HPDE6-E6E7 (cell line): ENCODE data around the gene RNF4.
"Not testable (repeated sequence)": the region's sequence is repeated elsewhere in the genome, so short reads cannot be mapped to it uniquely, and the experiment has no call there.

ENCODE experiments used
- DNase-seq: peaks from one replicate; pipeline ENCODE4 v3.0.0; 2011; ENCODE audit warnings: missing footprints; ENCODE audit errors: extremely low spot score

Gene RNF4

DNA sequence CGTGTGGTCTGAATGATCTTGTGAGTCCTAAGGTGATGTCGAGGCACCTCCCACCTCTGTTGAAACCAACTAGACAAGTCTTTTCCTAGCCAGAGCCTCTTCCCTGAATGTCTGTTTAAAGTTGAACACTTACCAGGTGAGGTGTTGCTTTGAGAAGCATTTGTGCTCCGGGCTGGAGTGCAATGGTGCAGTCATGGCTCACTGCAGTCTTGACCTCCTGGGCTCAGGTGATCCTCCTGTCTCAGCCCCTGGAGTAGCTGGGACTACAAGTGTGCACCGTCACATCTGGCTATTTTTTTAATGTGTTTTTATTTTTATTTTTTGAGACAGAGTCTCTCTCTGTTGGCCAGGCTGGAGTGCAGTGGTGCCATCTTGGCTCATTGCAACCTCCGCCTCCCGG is 18.1 kb downstream of the RNF4 start:
- no peak for DNase-seq

DNA sequence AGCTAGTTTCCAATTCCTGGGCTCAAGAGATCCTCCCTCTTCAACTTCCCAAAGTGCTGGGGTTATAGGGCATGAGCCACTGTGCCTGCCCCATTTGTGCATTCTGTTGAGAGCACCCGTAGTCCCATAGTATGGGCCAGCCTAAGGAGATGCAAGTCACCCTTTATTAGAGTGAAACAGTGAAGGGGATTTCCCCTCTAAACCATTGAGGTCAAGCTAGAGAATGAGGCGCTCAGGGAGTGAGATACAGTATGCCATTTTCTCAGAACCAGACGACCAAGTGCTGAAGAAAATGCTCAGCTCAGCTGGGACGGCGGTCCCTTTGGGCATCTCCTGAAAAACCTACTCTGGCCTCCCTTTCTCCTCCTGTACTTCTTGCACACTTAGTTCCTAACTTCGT is 18.7 kb downstream of the RNF4 start:
- DNase-seq: no peak

GRCh38 chr4:2489081-2489805 is 20.3 kb downstream of the RNF4 start:
- no peak for DNase-seq

DNA sequence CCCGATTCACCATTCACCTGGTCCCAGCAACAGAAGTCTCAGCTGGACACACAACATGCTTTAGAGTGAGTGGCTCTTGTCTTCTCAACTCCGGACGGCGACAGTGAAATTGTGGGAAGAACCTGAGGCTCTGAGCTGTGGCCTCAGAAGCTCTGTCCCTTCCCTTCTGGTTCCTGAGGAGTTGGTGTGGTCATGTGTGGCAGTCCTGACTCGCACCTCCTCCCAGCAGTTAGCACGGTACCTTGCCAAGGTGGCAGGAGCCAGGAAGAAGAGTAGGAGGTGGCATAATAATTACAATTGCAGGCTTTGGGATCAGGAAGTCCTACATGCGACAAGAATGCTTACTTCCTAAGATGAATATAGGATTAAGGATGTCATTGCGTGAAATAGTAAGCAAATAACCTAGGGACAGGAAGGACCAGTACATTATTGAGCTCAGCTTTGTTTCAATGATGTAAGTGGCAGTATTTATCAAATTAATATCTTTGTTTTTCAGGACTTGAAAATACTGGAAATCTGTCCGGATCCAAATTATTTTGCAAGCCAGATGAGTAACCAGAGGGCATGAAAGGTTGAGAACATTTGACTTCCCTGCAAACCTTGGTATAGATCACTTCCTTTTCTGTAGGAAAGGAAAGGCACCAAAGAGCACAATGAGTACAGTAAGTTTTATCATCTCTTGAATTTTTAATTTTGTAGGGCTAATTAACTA is 21.1 kb downstream of the RNF4 start:
- no peak for DNase-seq

- no peak for DNase-seq
These were observed 24.1 kb downstream of the RNF4 start for GRCh38 chr4:2492970-2493369.

- no peak for DNase-seq
These were observed 26.1 kb downstream of the RNF4 start for GRCh38 chr4:2494992-2495391.

- DNase-seq: no peak
These were observed 28.4 kb downstream of the RNF4 start for GRCh38 chr4:2497324-2497723.

- DNase-seq: no peak
These were observed 29.0 kb downstream of the RNF4 start for GRCh38 chr4:2497931-2498330.

DNA sequence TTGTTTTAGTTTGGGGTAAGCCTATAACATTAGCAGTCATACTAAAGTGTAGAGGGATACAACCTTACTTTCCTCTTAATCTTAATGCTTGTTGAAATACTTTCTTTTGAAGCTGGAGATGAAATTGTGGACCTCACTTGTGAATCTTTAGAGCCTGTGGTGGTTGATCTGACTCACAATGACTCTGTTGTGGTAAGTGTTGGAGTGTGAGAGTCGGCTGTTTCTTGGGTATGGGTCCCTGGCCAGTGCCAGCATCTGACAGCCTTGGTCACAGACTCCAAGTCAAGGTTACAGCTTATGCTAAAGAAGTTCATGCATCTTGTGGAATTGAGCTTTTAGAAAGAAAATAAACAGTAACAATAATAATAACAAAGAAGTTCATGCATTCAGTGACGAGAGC is 31.6 kb downstream of the RNF4 start:
- no peak for DNase-seq

DNA sequence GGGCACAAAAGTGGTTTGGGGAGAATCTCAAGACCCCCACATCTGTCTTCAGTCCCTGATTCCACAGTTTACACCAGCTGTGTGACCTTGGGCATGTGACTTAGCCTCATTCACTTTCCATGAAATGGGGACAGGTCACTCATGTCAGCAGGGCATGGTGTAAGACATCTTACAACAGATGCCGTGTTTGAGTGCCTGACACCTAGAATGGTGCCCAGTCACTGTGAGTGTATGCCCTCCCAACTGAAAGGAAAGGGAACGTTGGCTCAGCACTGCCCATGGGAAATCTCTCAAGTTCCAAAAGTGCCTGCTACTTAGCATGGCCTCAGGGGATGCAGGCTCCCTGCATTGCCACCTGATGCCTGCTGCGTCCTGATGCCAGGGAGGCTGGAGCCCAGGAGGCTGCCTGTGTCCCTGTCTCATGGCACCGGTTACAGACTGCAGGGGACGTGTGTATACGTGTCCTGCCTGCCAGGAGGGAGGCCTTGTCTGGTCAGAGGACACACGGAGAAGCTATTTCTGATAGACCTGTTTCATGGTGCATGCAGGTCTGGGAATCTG is 32.2 kb downstream of the RNF4 start:
- no peak for DNase-seq

- no peak for DNase-seq
These were observed 34.9 kb downstream of the RNF4 start for GRCh38 chr4:2503809-2504208.

DNA sequence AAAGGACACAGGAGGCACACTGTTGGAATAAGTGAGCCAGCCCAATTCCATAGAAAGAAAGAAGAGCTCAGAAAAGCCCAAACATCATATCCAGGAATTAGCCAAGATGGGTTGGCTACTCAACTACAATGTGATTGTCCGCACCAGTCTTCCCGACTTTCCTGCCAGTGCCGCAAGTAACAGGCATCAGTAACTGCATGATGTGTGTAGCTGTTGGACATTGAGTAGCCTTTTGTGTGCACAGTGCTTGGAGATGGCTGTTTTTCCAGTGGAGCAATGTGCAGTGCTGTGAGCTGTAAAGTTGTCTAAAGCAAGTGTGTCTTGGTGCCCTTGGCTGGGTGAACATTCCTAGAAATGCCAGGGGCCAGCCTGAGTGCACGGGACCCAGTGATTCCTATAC is 38.4 kb downstream of the RNF4 start:
- no peak for DNase-seq

DNA sequence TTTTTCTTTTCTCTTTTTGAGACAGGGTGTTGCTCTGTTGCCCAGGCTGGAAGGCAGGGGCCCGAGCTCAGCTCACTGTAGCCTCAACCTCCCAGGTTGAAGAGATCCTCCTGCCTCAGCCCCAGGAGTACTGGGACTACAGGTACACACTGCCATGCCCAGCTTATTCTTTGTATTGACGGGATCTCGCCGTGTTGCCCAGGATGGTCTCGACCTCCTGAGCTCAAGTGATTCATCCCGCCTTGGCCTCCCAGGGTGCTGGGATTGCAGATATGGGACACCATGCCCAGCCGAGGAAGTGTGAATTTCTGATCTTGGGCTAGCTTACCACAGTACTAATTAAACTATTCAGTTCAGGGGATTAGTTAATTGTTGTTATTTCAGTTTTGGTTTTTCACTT is 38.9 kb downstream of the RNF4 start:
- no peak for DNase-seq

DNA sequence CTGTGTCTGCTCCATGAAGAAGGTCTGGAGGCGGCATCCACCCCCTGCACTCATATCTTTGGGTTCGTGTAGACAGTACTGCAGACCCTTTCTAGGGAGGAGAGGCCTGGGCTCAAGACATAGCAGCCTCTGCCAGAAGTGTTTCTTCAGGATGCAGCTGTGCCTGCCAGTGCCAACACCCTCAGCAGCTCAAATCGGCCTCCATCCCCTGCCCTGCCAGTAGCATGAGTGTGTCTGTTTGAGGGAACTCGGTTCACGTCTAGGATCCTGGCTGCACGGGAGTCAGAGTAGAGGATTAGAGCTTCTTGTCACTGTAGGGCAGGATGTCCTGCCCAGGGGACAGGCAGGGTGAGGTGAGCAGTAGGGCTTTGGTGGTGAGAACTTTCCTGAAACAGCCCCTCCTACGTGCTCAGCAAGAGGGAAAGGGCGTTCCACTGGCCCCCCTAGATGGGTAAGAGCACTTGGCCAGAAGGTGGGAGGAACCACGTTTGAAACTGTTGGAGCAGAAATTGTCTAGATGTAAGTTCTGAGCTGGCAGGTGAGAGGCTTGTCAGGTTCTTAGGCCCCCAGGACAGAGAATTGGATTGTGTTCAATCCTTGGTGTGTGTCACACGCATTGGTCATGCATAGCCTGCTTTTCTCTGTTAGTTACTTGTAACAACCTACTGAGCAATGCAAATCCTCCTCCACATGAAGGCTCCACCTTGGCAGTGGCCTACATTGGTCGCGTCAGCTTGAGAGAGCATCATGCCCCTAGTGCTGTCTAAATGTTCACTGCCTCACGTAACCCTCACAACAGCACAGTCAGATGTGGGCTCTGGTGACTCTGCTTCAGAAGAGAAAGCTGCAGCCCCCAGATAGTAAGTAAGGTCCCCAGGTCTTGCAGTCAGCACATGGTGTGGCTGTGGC is 41.7 kb downstream of the RNF4 start:
- DNase-seq: no peak

DNA sequence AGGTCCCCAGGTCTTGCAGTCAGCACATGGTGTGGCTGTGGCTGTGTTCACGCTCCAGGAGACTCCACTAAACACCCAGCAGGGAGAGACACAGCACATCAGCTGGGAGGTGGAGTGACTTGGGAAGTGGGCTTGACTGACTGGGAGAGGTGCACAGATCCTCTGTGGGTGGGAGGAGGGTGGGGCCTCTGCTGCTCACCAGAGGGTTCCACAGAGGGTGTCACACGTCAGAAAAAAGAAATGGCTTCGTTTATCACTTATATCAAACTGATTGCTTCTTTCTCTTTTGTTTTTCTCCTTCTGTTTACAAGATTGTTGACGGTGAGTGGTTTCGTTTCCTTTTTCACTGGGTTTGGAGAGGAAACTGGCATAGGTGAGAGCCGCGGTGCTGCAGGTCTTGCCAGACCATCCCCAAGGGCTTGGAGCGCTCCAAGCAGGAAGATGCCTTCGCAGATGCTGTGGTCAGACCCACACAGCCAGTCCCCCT is 42.8 kb downstream of the RNF4 start:
- no peak for DNase-seq

DNA sequence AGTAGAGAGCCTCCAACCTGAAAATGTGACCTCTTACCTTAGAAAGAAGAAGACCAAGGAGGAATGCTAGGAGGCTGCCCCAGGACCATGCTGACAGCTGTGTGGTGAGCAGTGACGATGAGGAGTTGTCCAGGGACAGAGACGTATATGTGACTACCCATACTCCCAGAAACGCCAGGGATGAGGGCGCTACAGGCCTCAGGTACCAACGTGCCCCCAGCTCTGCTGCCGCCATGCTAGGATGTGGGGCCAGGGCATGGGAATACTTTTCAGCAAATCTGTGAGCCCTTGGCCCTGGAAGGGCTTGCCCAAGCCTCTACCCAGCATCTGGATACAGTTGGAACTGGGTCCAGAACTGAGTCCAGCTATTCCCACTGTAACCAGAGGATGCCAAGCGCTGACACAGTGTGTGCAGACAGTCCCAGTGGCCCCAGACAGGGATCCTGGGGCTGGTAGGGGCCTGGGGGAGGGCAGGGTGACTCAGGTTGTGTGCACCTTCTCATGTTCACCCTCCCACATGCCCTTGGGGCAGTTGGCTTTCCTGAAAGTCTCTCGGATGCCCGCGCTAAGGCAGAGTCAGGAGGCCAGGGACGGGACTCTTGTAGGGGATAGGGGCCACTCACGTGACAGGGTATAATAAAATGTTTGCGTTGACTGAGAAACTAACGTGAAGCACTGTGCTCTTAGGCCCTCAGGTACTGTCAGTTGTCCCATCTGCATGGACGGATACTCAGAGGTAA is 43.7 kb downstream of the RNF4 start:
- no peak for DNase-seq

- DNase-seq: not testable (repeated sequence)
These were observed 45.3 kb downstream of the RNF4 start for GRCh38 chr4:2514193-2514592.

DNA sequence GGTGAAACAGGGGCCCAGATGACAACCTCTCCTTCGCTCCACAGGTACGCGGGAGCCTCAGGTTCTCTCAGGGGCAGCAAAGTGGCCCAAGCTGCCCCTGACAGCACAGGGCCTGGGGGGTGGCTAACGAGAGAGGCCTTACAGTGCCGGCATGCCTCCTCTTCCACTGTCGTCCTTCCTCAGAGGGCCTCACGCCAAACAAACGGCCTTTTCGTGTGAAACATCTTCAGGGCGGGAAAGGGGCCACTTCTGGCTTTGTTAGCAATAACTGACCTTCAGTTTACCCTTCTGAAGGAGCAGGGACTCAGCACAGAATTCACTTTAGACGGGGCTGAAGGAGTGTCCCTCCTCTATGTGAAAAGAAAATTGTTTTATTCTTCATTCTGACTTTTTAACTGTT is 46.0 kb downstream of the RNF4 start:
- not testable (repeated sequence) for DNase-seq

DNA sequence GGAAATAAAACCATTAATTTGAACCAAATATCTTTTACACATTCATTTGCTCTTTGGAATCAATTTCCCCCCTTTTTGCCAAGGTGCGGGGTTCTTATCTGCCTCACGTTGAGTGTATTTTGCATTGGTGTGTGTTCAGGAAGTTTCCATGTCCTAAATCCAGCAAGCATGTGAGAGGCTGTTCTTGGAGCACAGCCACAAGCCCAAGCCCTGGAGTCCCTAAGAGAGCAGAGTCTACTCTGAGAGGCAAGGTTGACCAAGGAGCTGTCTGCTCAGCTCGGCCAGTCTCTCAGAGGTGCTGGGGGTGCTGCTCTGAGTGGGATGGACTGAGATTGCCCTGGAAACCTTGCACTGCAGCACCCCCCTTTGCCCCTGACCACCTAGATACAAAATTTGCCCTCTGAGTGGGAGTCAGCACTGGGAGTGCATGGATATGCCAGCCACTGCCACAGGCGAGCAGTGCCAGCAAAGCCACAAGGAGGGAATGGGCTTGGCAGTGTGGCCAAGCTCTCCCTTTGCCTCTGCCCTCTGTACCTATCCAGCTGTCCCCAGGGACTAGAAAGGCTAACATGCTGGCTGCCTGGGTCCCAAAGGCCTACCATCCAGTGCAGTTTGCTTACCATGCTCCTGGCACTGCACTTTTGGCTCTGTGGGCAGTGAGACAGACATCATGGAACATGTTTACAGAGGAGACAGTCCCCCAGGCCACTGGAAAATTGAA is 47.1 kb downstream of the RNF4 start:
- no peak for DNase-seq

- no peak for DNase-seq
These were observed 47.7 kb downstream of the RNF4 start for GRCh38 chr4:2516635-2517034.

- no peak for DNase-seq
These were observed 57.7 kb downstream of the RNF4 start for GRCh38 chr4:2526559-2526958.
